K562 (cell line): Measurements from ENCODE around the gene KCNIP2.

Experiments used
- ATF3 ChIP-seq, 2 experiments: fragments of 450-650 bp in 1 of 2; sonication (generic) in 1 of 2; formaldehyde crosslinking in 1 of 2; IDR thresholded peaks in 1 of 2; conservative IDR thresholded peaks in 1 of 2; 2 replicates each; pipeline versions ENCODE4 v1.6.1 to v1.8.1; 2016 to 2023; ENCODE audit warnings: mild to moderate bottlenecking in 2 of 2, moderate library complexity in 2 of 2, inconsistent platforms in 1 of 2, missing genetic modification reagents in 1 of 2
- CEBPB ChIP-seq: fragments of 450-650 bp; IDR thresholded peaks from 2 replicates; pipeline ENCODE4 v1.6.1; 2016; ENCODE audit warnings: missing genetic modification characterization, missing compliant biosample characterization
- CTCF ChIP-seq, 3 experiments: IDR thresholded peaks in 2 of 3; conservative IDR thresholded peaks in 1 of 3; 2 replicates each; pipeline ENCODE4 v1.5.1; 2011 to 2012; ENCODE audit warnings: low read length in 3 of 3, mild to moderate bottlenecking in 3 of 3, control low read depth in 2 of 3, improper control_type of control experiment in 1 of 3, inconsistent platforms in 1 of 3, low read depth in 1 of 3, mixed read lengths in 1 of 3, moderate library complexity in 1 of 3; ENCODE audit not compliant: insufficient read depth in 2 of 3
- E2F4 ChIP-seq: sonication (generic); formaldehyde crosslinking; IDR thresholded peaks from 2 replicates; pipeline ENCODE4 v1.8.0; 2022; ENCODE audit warnings: mild to moderate bottlenecking, low read depth, missing genetic modification reagents
- FOXJ3 ChIP-seq: sonication (generic); formaldehyde crosslinking; IDR thresholded peaks from 2 replicates; pipeline ENCODE4 v1.4.0; 2020; ENCODE audit warnings: mild to moderate bottlenecking, missing genetic modification reagents
- MXI1 ChIP-seq: IDR thresholded peaks from 2 replicates; pipeline ENCODE4 v1.6.1; 2011; ENCODE audit warnings: low read depth, mild to moderate bottlenecking, improper control_type of control experiment, low read length
- POLR2AphosphoS5 ChIP-seq: IDR thresholded peaks from 2 replicates; pipeline ENCODE4 v1.6.1; 2011; ENCODE audit warnings: mild to moderate bottlenecking, low read depth, low read length, moderate library complexity; ENCODE audit not compliant: control insufficient read depth, insufficient read depth
- RCOR1 ChIP-seq, 2 experiments: IDR thresholded peaks; 2 replicates each; pipeline ENCODE4 v1.6.1; 2012; ENCODE audit warnings: low read depth in 2 of 2, low read length in 2 of 2, borderline replicate concordance in 1 of 2, improper control_type of control experiment in 1 of 2
- STAT5B ChIP-seq: fragments of 250-450 bp; sonication (Bioruptor Pico); IDR thresholded peaks from 2 replicates; pipeline ENCODE4 v1.8.0; 2021; ENCODE audit warnings: mild to moderate bottlenecking, inconsistent platforms
- TEAD4 ChIP-seq, 2 experiments: sonication (generic) in 1 of 2; formaldehyde crosslinking in 1 of 2; IDR thresholded peaks; 2 replicates each; pipeline versions ENCODE4 v1.6.1 to v1.8.0; 2012 to 2022; ENCODE audit warnings: borderline replicate concordance in 1 of 2, inconsistent platforms in 1 of 2, low read length in 1 of 2, mild to moderate bottlenecking in 1 of 2, missing genetic modification reagents in 1 of 2
- ZNF584 ChIP-seq: fragments of 200-800 bp; sonication (Bioruptor generic); IDR thresholded peaks from 2 replicates; pipeline ENCODE4 v1.6.1; 2016; ENCODE audit warnings: low read depth, mild to moderate bottlenecking, missing genetic modification characterization, missing compliant biosample characterization

- no peak for TF ChIP-seq ZNF584 (CRISPR knock-in tag)
- no peak for TF ChIP-seq E2F4 (CRISPR knock-in tag)
- TF ChIP-seq CTCF (IDR thresholded peaks at IDR 0.05 in 2 of 3, conservative IDR thresholded peaks at IDR 0.05 in 1 of 3; ENCODE audit: insufficient read depth in 2 of 3, low read depth in 1 of 3, low read length in 3 of 3) = peak; percentile 94 to 98 (median 95)
- TF ChIP-seq MXI1 = no peak
- TF ChIP-seq STAT5B (CRISPR knock-in tag) = no peak
- TF ChIP-seq RCOR1 (IDR thresholded peaks at IDR 0.05; ENCODE audit: borderline replicate concordance in 1 of 2, low read depth in 2 of 2, low read length in 2 of 2) = peak in 1 of 2 experiments; percentile 3; a peak in 1 of 4 replicates
- no peak for TF ChIP-seq FOXJ3 (CRISPR knock-in tag)
- TF ChIP-seq TEAD4 (IDR thresholded peaks at IDR 0.05; ENCODE audit: low read length) = no peak
- no peak for TF ChIP-seq TEAD4 (CRISPR knock-in tag; IDR thresholded peaks at IDR 0.05; ENCODE audit: borderline replicate concordance)
- no peak for TF ChIP-seq ATF3 (IDR thresholded peaks at IDR 0.05)
- no peak for TF ChIP-seq ATF3 (CRISPR knock-in tag; conservative IDR thresholded peaks at IDR 0.05)
- TF ChIP-seq POLR2AphosphoS5 = no peak
- no peak for TF ChIP-seq CEBPB (tag)
Measured at GRCh38 chr10:101840741-101841453, 2.7 kb downstream of the KCNIP2 start.
